HEK293 (cell line): ENCODE data around the gene IL17RC.

Experiments
- EGR2 ChIP-seq: fragments of 450-650 bp; formaldehyde crosslinking; IDR thresholded peaks from 2 replicates; pipeline ENCODE4 v1.5.1; 2016; ENCODE audit warnings: low read depth, missing biosample characterization, missing genetic modification characterization
- HIC1 ChIP-seq: fragments of 450-650 bp; formaldehyde crosslinking; IDR thresholded peaks from 2 replicates; pipeline ENCODE4 v1.5.1; 2016; ENCODE audit warnings: missing biosample characterization, missing genetic modification characterization
- INSM2 ChIP-seq: fragments of 450-650 bp; formaldehyde crosslinking; IDR thresholded peaks from 2 replicates; pipeline ENCODE4 v1.5.1; 2016; ENCODE audit warnings: missing biosample characterization, missing genetic modification characterization
- OVOL3 ChIP-seq: fragments of 450-650 bp; formaldehyde crosslinking; IDR thresholded peaks from 2 replicates; pipeline ENCODE4 v1.5.1; 2016; ENCODE audit warnings: missing biosample characterization, missing genetic modification characterization
- PRDM2 ChIP-seq: fragments of 450-650 bp; formaldehyde crosslinking; IDR thresholded peaks from 2 replicates; pipeline ENCODE4 v1.5.1; 2016; ENCODE audit warnings: missing biosample characterization, missing genetic modification characterization, borderline replicate concordance
- ZEB2 ChIP-seq: fragments of 450-650 bp; formaldehyde crosslinking; IDR thresholded peaks from 2 replicates; pipeline ENCODE4 v1.5.1; 2016; ENCODE audit warnings: missing biosample characterization, missing genetic modification characterization
- ZIC2 ChIP-seq: fragments of 450-650 bp; formaldehyde crosslinking; IDR thresholded peaks from 2 replicates; pipeline ENCODE4 v1.5.1; 2016; ENCODE audit warnings: missing biosample characterization, missing genetic modification characterization
- ZNF10 ChIP-seq: fragments of 450-650 bp; formaldehyde crosslinking; IDR thresholded peaks from 2 replicates; pipeline ENCODE4 v1.5.1; 2017; ENCODE audit warnings: missing biosample characterization, missing genetic modification characterization
- ZNF132 ChIP-seq: fragments of 450-650 bp; formaldehyde crosslinking; IDR thresholded peaks from 2 replicates; pipeline ENCODE4 v1.5.1; 2017; ENCODE audit warnings: missing biosample characterization, missing genetic modification characterization, borderline replicate concordance
- ZNF157 ChIP-seq: fragments of 450-650 bp; formaldehyde crosslinking; IDR thresholded peaks from 2 replicates; pipeline ENCODE4 v1.5.1; 2016; ENCODE audit warnings: missing biosample characterization, missing genetic modification characterization
- ZNF239 ChIP-seq: fragments of 450-650 bp; formaldehyde crosslinking; IDR thresholded peaks from 2 replicates; pipeline ENCODE4 v1.5.1; 2016; ENCODE audit warnings: missing biosample characterization, missing genetic modification characterization
- ZNF280D ChIP-seq: fragments of 450-650 bp; formaldehyde crosslinking; IDR thresholded peaks from 2 replicates; pipeline ENCODE4 v1.5.1; 2016; ENCODE audit warnings: missing biosample characterization, missing genetic modification characterization
- ZNF350 ChIP-seq: fragments of 450-650 bp; formaldehyde crosslinking; IDR thresholded peaks from 2 replicates; pipeline ENCODE4 v1.5.0; 2017; ENCODE audit warnings: missing biosample characterization, mild to moderate bottlenecking, missing genetic modification characterization
- ZNF366 ChIP-seq: fragments of 450-650 bp; formaldehyde crosslinking; conservative IDR thresholded peaks from 2 replicates; pipeline ENCODE4 v1.5.1; 2016; ENCODE audit warnings: missing biosample characterization, missing genetic modification characterization
- ZNF391 ChIP-seq: fragments of 450-650 bp; formaldehyde crosslinking; IDR thresholded peaks from 2 replicates; pipeline ENCODE4 v1.5.1; 2016; ENCODE audit warnings: low read depth, missing biosample characterization, missing genetic modification characterization, borderline replicate concordance
- ZNF394 ChIP-seq: fragments of 450-650 bp; formaldehyde crosslinking; IDR thresholded peaks from 2 replicates; pipeline ENCODE4 v1.5.1; 2016; ENCODE audit warnings: missing biosample characterization, missing genetic modification characterization, mild to moderate bottlenecking, moderate library complexity, borderline replicate concordance
- ZNF433 ChIP-seq: fragments of 450-650 bp; formaldehyde crosslinking; IDR thresholded peaks from 2 replicates; pipeline ENCODE4 v1.5.1; 2016; ENCODE audit warnings: missing biosample characterization, missing genetic modification characterization, low read depth
- ZNF530 ChIP-seq: fragments of 450-650 bp; formaldehyde crosslinking; IDR thresholded peaks from 2 replicates; pipeline ENCODE4 v1.5.1; 2016; ENCODE audit warnings: low read depth, missing biosample characterization, missing genetic modification characterization
- ZNF596 ChIP-seq: fragments of 450-650 bp; IDR thresholded peaks from 2 replicates; pipeline ENCODE4 v1.5.0; 2018; ENCODE audit warnings: missing biosample characterization, mild to moderate bottlenecking, missing genetic modification characterization, moderate library complexity
- ZNF654 ChIP-seq: fragments of 450-650 bp; formaldehyde crosslinking; IDR thresholded peaks from 2 replicates; pipeline ENCODE4 v1.5.1; 2016; ENCODE audit warnings: low read depth, missing biosample characterization, missing genetic modification characterization
- ZNF660 ChIP-seq: fragments of 450-650 bp; IDR thresholded peaks from 2 replicates; pipeline ENCODE4 v1.5.1; 2018; ENCODE audit warnings: missing biosample characterization, mild to moderate bottlenecking, missing genetic modification characterization
- ZNF777 ChIP-seq: fragments of 450-650 bp; formaldehyde crosslinking; IDR thresholded peaks from 2 replicates; pipeline ENCODE4 v1.5.1; 2017; ENCODE audit warnings: missing biosample characterization, missing genetic modification characterization, borderline replicate concordance
- ZNF785 ChIP-seq: fragments of 450-650 bp; formaldehyde crosslinking; IDR thresholded peaks from 2 replicates; pipeline ENCODE4 v1.5.1; 2016; ENCODE audit warnings: missing biosample characterization, missing genetic modification characterization
- ZNF830 ChIP-seq: fragments of 450-650 bp; IDR thresholded peaks from 2 replicates; pipeline ENCODE4 v1.5.0; 2018; ENCODE audit warnings: missing biosample characterization, missing genetic modification characterization, low read depth, mild to moderate bottlenecking, moderate library complexity
- ZNF843 ChIP-seq: fragments of 450-650 bp; formaldehyde crosslinking; IDR thresholded peaks from 2 replicates; pipeline ENCODE4 v1.5.1; 2016; ENCODE audit warnings: missing biosample characterization, missing genetic modification characterization

IL17RC gene

GRCh38 chr3:9932843-9933560 lies 16.1 kb downstream of the IL17RC start (continued):
- no peak for TF ChIP-seq ZNF132 (tag by site-specific recombination)
- TF ChIP-seq ZNF280D: no peak
- peak; percentile 85 for TF ChIP-seq ZNF785 (tag by site-specific recombination)
- peak; percentile 23; the same call in 1 of the 2 replicates for TF ChIP-seq ZNF596 (tag by site-specific recombination)
- TF ChIP-seq ZNF530: no peak
- peak; percentile 94 for TF ChIP-seq ZIC2 (tag by site-specific recombination)
- TF ChIP-seq ZNF843 (tag by site-specific recombination): peak; percentile 64; the same call in 1 of the 2 replicates
- peak; percentile 58 for TF ChIP-seq ZNF394 (tag by site-specific recombination)
- peak; percentile 97 for TF ChIP-seq EGR2 (tag by site-specific recombination)
- TF ChIP-seq ZNF391: peak; percentile 50; the same call in 1 of the 2 replicates
- TF ChIP-seq OVOL3 (tag by site-specific recombination): 0 out of 2 replicates have a peak, but pooled peaks have one; percentile 24
- no peak for TF ChIP-seq PRDM2 (tag by site-specific recombination)
- TF ChIP-seq ZNF10 (tag by site-specific recombination): no peak
- TF ChIP-seq ZNF239 (tag by site-specific recombination): no peak
- no peak for TF ChIP-seq ZNF830
- no peak for TF ChIP-seq ZNF350 (tag by site-specific recombination)
- peak; percentile 71; the same call in 1 of the 2 replicates for TF ChIP-seq ZNF660 (tag by site-specific recombination)
- TF ChIP-seq INSM2 (tag by site-specific recombination): 0 out of 2 replicates have a peak, but pooled peaks have one; percentile 18
- peak; percentile 38 for TF ChIP-seq ZNF654 (tag by site-specific recombination)
- no peak for TF ChIP-seq ZNF366
- TF ChIP-seq ZNF157 (tag by site-specific recombination): no peak
- TF ChIP-seq ZNF777 (tag by site-specific recombination): peak; percentile 87; the same call in 1 of the 2 replicates
- peak; percentile 92 for TF ChIP-seq ZEB2 (tag by site-specific recombination)
- peak; percentile 92 for TF ChIP-seq HIC1 (tag by site-specific recombination)
- no peak for TF ChIP-seq ZNF433
